T-helper 22 cell (primary cell): ENCODE data around the gene ADGRD2.

Experiments used
- DNase-seq: peaks from one replicate; pipeline ENCODE4 v3.0.0-alpha.2; 2020; ENCODE audit warnings: low read depth

ADGRD2 gene

GRCh38 chr9:124457079-124457886, 7.0 kb downstream of the ADGRD2 start:
- DNase-seq, result no peak

GRCh38 chr9:124457887-124458431, 7.7 kb downstream of the ADGRD2 start:
- no peak for DNase-seq

- DNase-seq, result no peak
Observed at GRCh38 chr9:124458441-124458840, 8.2 kb downstream of the ADGRD2 start.

DNA sequence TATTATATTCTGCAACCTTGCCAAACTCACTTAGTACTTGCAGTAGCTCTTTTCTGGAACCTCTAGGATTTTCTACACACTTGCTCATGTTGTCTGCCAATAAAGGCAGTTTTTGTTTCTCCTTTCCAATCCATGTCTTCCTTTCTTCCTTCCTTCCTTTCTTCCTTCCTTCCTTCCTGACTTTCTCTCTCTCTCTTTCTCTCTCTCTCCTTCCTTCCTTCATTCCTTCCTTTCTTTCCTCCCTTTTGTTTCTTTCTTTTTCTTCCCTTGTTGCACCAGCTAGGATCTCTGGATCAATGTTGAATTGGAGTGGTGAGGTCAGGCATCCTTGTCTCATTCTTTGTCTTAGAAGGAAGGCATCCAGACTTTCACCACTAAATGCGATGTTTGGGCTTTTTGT, 12.5 kb downstream of the ADGRD2 start:
- DNase-seq, result no peak

DNA sequence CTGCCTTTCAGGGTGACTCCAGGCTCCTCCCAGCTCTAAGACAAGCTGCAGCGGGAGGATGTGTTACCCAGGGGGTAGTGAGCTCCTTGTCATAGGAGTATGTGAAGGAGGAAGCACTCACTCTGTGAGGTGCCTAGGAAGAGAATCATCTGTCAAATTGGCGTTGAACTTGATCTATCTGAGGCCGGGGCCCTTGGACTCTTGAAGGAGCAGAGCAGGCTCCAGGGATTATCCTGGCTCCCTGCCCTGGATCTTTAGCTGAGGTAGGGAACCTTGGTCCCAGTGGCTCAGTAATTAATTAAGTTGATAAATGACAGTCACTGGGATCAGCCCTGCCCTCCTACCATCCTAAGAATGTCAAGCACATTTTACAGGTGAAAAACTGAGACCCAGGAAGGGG, 15.5 kb downstream of the ADGRD2 start:
- DNase-seq, result no peak

- no peak for DNase-seq
Observed at GRCh38 chr9:124467410-124468060, 17.3 kb downstream of the ADGRD2 start.

- DNase-seq, result no peak
Observed at GRCh38 chr9:124468061-124468740, 17.9 kb downstream of the ADGRD2 start.

- DNase-seq, result no peak
Observed at GRCh38 chr9:124469011-124469832, 19.0 kb downstream of the ADGRD2 start.

DNA sequence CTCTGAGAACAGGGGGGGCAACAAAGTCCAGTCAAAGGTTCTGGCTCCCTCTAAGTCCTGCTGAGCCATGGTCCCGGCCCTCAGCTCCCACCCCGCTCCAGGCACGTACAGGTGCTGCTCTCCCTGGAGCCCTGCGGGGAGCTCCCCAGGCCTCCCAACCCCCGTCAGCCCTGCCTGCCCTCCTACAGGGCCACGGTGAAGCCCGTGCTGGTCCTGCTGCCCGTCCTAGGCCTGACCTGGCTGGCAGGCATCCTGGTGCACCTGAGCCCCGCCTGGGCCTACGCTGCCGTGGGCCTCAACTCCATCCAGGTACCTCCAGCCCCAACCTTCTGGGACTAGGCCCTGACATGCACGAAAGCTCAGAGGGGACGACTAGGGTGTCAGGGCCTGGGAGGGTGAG, 20.1 kb downstream of the ADGRD2 start:
- DNase-seq, result no peak

GRCh38 chr9:124470726-124471125, 20.5 kb downstream of the ADGRD2 start:
- DNase-seq, result no peak

- DNase-seq, result no peak
Observed at GRCh38 chr9:124471761-124472160, 21.5 kb downstream of the ADGRD2 start.

DNA sequence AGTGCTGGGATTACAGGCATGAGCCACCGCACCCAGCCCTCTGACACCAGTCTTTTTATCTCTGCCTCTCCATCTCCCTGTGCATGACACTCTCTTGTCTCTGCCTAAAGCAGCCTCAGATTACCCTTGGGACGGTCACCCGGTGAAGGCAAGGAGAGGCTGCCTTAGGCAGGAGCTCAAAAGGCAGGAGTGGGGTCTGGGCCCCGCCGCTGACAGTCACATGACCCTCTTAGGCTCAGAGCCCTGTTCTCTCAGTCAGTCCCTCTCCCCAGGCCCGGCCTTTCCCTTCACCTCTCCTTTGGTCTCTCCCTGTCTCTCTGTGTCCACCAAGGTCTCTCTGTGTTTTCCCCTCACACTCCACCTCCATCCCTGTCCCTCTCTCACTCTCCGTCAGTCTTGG, 22.5 kb downstream of the ADGRD2 start:
- DNase-seq, result no peak

DNA sequence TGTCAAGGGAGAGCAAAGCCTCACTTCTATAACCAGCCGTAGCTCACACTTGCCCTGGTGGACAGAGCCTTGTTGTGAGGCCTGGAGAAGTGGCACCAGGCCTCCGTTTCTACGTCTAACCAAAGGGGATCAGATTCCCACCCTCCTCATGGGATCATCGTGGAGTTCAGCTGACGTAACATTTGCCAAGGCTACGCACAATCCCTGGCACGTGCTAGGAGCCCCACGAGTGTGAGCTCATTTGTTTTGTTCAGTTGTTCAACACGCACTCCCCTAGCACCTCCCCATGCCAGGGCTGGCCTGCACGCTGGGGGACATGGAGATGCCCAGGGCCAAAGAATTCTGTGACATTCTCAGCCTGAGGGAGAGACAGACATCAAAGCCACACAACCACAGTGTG, 23.1 kb downstream of the ADGRD2 start:
- no peak for DNase-seq

GRCh38 chr9:124474151-124474550, 23.9 kb downstream of the ADGRD2 start:
- DNase-seq, result no peak

DNA sequence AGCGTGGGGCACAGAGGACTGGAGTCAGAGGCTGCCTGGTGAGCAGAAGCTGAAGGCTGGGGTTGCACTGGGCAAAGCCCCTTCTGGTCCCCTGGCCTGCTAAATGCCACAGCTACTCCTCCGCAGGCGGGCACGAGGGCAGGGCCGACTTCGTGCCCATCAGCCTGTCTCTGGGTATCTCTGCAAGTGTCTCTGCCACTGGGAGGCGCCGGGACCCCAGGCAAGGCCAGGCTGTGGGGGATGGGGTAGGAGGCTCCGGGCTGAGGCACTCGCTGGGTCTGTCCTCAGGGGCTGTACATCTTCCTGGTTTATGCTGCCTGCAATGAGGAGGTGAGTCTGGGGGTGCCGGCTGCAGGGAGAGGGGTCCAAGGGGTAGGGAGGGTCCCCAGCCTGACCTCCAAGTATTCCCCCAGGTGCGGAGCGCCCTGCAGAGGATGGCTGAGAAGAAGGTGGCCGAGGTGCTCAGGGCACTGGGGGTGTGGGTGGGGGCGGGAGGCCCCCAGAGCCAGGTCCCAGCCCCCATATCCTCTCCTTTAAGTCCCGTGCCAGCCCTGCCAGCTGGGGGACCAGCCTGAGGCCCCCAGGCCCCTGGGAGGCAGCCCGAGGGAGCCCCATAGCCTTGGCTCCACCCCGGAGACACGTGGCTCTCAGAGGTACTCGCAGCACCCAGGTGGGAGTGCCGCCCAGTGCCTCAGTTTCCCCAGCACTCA, 25.1 kb downstream of the ADGRD2 start:
- no peak for DNase-seq

DNA sequence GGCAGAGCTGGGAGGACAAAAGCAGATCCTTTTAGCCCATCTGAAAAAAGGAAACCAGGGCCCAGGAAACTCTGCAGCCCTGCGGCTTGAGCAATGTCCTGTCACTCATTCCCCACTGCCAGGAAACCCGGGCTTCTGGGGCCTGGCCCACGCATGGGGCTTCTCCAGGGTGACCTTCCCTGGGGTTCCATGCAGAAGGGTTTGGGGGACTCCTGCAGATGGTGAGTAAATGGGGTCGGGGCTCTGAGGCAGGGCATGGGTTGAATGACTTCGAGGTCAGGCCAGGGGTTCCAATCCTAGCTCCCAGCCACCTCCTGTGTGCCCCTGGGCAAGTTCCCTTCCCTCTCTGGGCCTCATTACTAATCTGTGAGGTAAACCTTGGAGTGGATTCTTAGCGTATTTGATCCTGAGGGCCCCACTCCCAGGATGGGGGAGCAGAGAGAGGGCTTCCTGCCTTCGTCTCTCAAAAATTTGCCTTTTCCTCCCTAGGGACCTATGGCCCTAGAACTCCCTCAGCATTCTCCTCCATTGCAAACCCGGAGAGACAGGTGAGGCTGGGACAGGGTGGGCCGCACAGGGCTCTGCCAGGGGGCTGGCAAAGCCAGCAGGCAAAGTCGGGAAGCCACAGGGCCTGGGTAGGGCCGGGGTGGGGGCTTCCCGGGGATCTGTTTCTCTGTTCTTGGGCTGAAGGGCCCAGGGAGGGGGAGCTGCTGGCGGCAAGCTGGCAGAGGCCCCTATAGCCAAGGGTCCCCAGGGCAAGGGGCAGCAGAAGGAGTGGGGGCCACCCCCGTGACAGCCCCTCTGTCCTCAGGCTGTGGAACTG, 25.8 kb downstream of the ADGRD2 start:
- DNase-seq, result no peak

DNA sequence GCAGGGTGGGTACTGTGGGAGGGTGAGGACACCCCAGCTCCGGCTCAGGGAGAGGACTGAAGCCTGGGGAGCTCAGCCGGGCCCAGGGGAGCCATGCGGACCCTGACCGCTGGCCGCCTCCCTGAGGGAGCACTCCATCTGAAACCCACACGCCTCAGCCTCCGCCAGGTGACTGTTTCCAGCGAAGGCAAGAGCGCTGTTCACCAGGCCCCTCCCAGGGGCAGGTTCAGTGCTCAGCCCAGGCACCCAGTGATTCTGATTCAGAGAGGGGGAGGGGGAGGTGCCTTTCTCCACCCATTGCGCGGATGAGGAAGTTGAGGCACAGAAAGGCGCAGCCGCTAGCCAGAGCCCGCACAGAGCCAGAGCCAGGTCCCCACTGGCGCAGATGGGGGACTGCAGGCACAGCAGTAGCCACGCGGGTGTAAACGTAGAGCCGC, 27.0 kb downstream of the ADGRD2 start:
- no peak for DNase-seq

GRCh38 chr9:124477648-124478285, 27.5 kb downstream of the ADGRD2 start:
- DNase-seq, result no peak

DNA sequence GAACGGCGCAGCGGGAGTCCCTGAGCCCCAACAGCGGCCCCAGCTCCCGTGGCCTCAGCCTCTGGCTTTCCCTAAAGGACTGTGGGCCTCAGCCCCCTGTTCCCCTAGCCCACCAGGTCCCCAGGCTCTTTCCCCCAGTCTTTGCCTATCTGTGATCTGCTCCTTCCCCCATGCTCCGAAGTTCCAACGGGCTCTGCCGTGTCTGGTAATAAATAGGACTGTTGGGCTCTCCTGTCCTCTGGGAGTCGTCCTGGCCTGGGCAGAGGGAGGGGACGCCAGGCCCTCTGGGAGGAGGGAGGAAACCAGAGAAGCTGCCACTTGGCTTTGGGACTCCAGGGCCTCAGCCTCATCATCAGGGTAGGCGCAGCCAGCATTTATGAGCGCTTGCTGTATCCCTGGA, 28.1 kb downstream of the ADGRD2 start:
- DNase-seq, result no peak

- DNase-seq, result no peak
Observed at GRCh38 chr9:124479371-124479770, 29.1 kb downstream of the ADGRD2 start.
